COLO668 (cell line): ENCODE measurements around the gene ZNF628.

Experiments
- DNase-seq: peaks from one replicate; lab custom pipeline; 2025; ENCODE audit not compliant: unreplicated experiment; lab: John Stamatoyannopoulos, UW

The ZNF628 gene

DNA sequence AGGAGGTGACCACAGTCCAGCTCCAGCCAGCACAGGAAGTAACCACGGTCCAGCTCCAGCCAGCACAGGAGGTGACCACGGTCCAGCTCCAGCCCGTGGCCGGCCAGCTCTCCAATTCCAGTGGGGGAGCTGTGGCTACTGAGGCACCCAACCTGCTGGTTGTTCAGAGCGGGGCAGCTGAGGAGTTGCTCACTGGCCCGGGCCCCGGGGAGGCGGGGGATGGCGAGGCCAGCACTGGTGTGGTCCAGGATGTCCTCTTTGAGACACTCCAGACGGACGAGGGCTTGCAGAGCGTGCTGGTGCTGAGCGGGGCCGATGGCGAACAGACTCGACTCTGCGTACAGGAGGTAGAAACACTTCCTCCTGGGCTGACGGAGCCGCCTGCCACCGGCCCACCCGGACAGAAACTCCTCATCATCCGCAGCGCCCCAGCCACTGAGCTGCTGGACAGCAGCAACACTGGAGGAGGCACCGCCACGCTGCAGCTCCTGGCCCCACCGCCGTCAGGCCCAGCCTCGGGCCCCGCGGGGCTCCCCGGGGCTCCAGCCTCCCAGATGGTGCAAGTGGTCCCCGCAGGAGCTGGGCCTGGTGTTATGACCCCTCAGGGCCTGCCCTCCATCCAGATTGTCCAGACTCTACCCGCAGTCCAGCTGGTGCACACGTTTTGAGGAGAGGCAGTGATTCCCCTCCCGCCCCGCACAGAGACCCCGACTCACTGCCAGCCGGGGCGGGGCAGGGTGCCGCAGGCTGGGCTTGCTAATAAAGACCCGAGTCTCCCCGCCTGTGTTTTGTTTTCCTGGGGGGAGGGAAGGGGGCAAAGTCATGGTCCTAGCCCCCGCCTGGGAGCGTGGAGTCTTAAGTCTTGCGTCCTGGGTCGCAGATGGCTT lies 7.5 kb downstream of the ZNF628 start:
- no peak for DNase-seq

DNA sequence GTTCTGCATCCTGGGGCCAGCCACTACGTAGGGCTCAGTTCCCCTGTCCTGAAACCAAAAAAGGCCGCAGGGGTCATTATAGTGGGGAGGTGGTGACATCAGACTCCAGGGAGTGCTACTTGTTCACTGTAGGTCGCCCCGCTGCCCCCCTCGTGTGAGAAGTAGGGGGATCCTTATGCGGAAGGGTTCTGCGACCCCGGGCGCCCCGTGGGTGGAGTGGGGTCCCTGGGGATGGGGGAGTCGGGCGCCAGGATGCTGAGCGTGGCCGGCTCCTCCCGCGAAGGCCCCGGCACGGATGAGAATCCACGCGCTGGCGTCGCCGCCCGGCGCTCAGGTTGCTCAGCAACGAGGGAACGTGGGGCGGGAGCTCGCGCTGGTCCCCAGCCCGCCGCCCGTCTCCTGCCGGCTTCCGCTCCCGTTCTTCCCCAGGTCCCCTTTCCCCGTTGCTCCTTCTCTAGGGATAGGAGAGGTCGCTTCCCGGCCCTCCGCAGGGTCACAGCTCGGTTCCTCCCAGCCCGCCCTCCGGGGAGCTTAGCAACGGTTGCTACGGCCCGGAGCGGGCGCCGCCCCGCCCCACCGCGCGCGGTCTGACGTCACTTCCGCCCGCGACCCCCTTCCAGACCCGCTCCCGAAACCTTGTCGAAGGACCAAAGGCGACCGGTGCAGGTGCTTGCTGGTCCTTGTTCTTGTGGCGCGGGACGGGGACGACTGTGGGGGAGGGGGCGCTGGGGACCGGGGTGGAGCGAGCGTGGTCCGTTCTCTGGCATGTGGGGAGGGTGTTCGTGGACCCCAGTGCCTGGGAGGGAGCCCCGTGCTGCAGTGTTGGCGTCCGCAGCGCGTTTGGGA lies 8.4 kb downstream of the ZNF628 start, which contains the start of gene NAT14:
TSS of gene NAT14 (plus strand) at position 596 of the 846 bp plus-strand sequence. CDS start 521 bp downstream, outside the sequence.
- peak; percentile 86 for DNase-seq

DNA sequence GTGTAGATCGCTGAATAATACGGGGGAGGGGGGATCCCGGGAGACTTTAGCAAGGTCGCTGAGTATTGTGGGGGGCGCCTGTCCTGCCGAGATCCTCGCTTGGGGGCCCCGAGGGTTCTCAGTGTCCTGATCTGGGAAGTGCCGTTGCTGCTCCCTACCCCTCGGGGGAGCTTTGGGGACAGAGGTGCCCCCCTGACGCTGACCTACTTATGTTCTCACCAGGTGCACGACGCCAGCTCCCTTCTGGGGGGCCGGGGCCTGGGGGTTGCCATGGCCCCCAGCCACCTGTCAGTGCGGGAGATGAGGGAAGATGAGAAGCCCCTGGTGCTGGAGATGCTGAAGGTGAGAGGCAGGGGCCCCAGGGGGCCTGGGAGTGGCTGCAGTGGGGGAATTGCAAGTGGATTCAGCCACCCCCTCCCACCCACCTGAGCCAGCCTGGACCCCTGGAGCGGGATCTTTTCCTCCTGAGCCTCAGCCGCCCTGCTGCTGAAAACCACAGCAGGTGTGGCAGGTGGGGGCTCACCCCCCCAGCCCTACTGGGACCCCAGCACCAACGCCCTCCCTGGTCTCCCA lies 9.1 kb downstream of the ZNF628 start:
- no peak for DNase-seq

DNA sequence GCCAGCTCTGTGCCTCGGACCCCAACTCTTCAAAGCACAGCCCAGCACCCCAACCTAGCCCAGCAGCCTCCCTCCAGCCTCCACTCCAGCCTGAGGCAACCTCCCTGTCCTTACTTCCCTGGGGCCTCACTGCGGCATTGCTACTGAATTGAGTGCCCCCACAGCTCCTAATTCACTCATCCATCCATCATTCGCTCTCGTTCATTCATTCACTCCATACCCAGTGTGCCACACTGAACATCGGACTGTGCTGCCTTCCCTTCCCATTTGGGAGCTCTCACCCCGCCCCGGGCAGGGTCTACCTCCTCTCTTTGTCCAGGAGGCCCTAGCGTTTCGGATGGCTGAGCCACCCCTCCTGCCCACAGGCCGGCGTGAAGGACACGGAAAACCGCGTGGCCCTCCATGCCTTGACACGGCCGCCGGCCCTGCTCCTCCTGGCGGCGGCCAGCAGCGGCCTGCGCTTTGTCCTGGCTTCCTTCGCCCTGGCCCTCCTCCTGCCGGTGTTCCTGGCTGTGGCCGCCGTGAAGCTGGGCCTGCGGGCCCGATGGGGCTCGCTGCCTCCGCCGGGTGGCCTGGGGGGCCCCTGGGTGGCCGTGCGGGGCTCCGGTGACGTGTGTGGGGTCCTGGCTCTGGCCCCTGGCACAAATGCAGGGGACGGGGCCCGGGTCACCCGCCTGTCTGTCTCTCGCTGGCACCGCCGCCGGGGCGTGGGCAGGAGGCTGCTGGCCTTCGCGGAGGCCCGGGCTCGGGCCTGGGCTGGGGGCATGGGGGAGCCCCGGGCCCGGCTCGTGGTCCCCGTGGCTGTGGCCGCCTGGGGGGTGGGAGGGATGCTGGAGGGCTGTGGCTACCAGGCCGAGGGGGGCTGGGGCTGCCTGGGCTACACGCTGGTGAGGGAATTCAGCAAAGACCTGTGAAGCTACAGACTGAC lies 9.9 kb downstream of the ZNF628 start:
- no peak for DNase-seq

DNA sequence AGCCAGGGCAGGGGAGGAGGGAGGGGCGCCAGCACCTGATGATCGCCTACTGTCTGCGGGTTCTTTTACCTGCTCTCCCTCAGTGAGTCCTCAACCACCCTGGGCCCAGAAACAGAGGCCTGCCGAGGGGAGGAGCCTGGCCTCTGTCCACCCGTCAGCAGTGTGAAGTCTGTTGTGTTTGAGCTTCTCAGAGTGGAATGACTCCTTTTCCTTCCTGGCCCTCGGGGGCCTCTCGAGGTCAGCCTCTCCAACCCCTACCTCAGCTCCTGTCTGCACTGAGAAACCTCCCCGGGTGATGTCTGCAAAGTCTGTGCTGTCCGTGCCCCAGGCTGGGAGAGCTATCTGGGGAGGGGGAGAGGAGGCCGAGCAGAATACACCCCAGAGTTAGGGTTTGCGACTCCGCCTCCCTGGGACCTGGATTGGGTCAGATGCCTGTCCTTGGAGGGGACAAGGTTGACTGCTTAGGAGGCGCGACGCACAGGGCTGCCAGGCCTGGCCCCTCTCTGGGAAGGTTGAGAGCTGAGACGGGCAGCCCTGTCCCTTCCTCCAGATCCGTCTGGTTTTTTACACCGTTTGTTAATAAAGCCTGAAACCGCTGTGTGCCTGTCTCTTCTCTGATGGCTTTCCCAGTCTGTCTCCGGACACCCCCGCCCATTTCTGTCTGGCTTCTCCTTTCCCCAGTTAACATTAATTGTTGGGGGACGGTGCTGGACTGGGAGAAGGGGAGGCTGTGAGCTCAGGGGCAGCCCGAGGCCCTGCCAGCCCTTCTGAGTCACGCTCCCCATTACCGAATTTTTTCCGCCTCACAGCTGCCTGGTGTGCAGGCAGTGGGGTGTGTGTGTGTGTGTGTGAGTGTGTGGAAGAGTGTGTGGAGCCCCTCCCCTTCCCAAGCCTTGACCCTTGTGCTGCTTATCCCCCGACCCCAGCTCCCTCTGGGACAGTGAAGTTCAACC lies 10.8 kb downstream of the ZNF628 start:
- peak; percentile 6 for DNase-seq

DNA sequence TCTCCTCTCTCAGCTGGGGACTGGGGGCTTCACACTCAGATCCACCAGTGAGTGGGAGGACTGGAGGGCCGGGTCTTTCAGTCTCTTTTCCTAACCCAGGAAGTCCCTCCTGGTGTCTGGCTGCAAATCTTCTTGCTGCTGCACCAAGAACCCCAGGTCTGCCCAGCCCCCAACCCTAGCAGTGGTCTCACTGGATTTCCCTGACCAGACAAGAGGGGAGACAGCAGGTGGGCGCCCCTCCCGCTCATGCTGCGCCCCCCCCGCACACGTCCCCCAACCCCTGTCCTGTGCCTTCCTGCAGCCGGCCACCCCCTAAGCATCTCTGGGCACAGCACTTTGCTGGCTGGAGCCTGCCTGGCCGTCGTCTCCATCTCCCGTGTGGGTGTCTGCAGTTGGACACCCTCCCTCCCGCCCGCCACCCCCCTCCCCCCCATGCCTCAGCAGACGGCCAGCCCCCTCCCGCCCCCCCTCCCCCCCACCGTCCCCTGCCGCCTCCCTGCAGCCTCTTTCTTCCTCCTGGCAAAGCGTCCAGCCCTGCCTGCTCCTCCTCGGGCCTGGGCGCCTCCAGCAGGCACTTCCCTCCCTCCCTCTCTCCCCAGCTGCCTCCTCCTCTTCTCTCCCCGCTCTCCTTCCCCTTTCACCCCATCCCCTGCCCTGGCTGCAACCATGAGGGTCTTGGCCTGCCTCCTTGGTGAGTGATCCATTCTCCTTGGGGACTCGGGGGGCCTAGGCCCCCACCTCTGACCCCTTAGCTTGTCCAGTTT lies 11.7 kb downstream of the ZNF628 start, which contains the start of gene SSC5D:
TSS of gene SSC5D (plus strand) at position 513 of the 764 bp plus-strand sequence. CDS start at position 667, 154 bp downstream.
- no peak for DNase-seq

DNA sequence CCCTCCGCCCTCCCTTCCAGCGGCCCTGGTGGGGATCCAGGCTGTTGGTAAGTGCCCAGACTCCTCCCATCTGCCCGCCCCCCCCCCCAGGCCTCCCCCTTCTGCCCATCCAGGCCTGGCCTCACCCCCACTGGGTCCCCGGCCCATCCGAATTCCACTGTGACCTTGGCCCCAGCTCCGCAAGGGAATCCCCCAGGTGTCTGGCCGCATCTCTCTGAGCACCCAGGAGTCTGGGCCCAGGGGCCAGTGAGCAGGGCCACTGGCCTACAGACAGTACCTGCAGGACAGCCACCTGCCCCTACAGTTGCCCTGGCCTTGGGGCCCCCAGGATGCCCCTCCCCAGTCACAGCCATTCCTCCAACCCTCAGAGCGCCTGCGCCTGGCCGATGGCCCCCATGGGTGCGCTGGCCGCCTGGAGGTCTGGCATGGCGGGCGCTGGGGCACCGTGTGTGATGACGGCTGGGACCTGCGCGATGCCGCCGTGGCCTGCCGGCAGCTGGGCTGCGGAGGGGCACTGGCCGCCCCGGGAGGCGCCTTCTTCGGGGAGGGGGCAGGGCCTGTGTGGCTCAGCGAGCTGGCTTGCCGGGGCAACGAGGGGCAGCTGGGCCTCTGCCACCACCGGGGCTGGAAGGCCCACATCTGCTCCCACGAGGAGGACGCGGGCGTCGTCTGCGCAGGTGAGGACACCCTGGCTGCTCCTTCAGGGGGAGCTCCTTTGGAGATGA lies 12.7 kb downstream of the ZNF628 start:
- DNase-seq: no peak

DNA sequence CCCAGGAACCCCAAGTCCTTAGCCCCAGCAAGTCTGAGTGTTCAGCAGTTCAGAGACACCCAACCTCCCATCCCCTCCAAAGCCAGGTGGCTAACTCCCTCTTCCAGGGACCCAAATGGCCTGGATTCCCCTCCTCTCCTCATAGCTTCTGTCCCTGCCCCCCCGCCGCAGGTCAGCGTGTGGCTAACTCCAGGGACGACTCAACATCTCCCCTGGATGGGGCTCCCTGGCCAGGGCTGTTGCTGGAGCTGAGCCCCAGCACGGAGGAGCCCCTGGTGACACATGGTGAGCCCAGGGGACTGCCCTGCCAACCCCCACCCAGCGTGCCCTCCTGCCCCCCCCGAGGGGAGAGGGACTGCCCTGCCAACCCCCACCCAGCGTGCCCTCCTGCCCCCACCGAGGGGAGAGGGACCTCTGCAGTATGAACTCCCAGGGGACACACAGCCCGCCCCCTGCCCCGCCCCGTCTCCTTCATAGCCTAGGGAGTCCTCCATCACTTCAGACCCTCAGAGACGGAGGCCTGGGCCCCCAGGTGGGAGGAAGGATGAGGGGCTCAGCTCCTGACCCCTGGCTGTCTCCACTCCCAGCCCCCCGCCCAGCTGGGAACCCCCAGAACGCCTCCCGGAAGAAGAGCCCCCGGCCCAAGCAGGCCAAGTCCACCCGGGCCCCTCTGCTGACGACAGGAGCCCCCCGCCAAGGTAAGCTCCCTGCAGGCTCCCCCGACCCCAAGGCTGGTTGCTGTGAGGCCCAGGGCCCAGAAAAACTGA lies 13.5 kb downstream of the ZNF628 start:
- DNase-seq: no peak

DNA sequence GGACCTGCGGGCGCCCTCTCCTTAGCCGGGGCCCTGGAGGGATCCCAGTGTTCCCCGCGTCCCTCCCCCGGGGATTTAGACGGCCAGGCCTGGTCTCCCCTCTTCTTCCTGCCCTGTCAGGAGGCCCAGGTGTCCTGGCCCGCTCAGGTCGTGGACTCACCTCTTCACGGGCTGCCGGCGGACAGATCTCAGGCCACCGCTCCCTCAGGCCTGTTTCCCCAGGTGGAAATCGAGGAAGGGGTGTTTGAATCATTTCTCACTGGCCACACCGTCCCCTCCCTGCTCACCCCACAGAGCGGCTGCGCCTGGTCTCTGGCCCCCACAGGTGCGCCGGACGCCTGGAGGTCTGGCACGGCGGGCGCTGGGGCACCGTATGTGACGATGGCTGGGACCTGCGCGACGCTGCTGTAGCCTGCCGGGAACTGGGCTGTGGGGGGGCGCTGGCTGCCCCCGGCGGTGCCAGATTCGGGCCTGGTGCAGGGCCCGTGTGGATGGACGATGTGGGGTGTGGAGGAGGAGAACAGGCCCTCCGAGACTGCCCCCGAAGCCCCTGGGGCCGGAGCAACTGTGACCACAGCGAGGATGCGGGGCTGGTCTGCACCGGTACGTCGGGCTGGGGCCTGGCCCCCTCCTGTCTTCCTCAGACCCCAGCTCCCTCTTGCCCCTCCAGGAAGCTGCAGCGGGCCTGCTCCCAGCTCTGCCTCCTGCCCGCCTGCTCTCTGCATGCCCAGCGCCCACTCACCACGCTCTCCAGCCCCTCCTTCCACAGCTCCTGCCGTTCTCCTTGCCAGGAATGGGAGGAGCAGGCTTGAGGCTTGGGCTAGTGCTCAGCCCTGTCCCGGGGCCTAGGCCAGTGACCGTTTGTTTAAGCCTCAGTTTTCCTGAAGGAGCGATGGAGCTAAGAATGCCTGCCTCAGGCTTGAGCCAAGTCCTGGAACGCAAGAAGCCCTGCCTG lies 14.3 kb downstream of the ZNF628 start:
- DNase-seq: no peak

DNA sequence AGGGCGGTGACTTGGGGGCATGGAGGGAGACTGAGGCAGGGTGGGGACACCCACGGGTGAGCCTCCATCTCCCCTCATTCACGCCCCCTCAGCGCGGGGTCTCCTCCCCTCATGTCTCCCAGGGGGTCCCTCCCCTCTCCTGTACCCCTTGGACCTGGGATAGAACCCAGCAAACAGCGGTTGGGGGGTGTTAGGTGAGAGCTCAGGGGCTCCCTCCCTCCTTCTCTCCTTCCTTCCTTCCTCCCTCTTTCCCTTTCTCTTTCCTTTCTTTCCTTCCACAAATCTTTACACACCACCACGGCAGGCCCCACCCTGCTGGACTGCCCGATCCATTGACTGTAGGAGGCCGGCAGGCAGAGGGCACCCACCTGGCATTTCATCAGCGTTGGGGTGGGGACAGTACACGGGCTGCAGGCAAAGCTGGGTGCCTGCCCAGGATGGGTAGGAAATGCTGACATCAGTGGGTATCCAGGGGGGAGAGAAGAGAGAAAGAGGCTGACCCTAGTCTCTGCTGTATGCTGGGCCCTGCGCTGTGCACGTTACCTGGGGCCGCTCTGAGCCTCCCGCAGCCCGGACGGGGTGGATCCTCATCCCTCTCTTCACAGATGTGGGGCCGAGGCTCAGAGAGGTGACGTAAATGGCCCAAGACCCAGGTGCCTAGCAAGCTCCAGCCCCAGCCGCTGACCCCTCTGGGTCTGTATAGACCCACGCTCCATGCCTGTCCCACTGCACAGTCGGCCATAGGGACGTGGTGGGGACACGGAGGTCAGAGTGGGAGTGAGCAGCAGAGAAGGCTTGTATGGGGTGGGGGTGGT lies 15.3 kb downstream of the ZNF628 start:
- DNase-seq: no peak

DNA sequence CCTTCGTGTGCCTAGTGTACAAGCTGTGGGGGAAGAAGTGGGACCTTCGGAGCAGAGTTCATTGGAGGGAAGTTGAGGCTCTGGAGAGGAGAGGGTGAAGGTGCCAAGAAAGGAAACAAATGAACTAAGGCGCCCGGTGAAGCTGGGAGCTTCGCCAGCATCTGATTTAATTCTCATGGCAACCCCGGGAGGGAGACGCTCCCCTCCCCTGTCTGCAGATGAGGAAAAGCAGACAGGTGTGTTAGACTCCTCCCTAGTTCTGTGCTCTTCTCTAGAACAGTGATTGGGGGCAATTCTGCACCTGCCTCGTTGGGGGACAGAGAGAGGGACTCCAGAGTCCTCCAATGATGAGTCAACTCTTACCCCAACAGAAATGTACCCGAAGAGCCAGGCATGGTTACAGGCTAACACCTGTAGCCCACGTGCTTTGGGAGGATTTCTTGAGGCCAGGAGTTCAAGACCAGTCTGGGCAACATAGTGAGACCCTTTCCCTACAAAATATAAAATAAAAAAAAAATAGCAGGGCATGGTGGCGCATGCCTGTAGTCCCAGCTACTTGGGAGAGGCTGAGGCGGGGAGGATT lies 16.0 kb downstream of the ZNF628 start:
- DNase-seq: peak; percentile 7

DNA sequence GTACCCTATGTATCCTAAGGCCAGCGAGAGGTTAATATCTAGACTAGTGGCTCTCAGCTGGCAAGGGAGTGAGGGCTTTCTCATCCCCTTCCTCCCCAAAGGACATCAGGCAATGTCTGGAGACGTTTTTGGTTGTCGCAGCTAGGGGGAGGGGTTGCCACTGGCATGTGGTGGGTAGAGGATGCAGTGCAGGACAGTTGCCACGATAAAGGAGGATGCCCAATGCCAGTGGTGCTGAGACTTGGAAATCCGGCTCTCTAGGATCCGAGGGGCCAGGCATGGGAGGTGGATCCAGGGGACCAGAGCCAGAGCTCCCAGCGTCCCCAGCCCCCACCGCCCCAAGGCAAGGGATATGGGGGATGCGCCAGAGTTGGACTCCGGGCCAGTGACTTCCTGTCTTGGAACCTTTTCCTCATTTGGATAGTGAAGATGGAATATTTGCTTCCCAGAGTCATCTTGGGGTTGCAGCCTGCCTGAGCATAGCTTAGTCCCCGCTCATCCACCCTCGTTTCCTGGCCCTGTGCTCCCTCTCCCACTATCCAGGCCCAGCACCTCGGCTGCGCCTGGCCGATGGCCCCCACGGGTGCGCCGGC lies 16.7 kb downstream of the ZNF628 start:
- DNase-seq: no peak

DNA sequence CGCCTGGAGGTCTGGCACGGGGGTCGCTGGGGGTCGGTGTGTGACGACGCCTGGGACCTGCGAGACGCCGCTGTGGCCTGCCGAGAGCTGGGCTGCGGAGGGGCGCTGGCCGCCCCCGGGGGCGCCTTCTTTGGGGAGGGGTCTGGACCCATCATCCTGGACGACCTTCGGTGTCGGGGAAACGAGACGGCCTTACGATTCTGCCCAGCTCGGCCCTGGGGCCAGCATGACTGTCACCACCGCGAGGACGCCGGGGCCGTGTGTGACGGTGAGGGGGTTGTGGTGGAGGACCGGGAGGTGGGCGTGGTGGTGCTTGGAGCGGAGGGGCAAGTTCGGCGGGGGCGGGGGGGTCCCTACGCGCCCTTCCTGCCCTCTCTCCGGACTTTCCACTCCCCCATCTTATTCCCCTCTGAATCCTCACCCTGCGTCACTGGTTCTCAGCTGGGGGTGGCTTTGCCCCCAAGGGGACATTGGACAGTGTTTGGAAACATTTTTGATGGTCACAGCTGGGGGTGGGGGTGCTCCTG lies 17.3 kb downstream of the ZNF628 start:
- no peak for DNase-seq

DNA sequence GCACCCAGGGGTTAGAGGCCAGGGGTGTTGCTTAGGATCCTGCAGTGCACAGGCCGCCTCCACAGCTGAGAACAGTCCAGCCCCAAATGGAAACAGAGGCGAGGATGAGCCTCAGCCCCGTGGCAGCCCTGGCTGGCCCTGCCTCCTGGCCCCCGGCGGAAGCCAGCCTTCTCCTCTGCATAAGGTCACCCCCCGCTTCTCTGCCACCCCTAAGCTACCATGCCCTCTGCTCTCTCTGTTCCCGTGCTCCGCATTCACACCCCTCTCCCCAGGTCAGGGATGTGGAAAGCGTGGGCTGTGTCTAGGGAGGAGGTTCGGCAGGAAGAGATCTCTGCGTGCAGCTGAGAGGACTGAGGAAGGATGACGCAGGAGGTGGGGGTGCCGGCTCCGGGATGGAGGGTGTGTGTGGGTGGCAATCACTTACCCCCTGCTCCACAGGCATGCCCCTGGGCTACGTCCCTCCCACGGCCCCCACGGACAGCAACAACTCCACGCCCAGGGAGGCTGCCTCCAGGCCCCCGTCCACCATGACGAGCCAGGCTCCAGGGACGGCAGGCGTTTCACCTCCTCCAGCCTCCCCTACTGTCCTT lies 17.9 kb downstream of the ZNF628 start:
- no peak for DNase-seq
